Measurements from ENCODE around the gene MBD6.
"Not testable (repeated sequence)": the region's sequence is repeated elsewhere in the genome, so short reads cannot be mapped to it uniquely, and the experiment has no call there.

Gene MBD6

GRCh38 chr12:57490126-57490525 lies 32.5 kb upstream of the MBD6 start:
- no peak for FAIRE-seq

GRCh38 chr12:57491393-57492280 lies 31.0 kb upstream of the MBD6 start:
- peak; percentile 41 for FAIRE-seq

GRCh38 chr12:57495051-57495701 lies 27.4 kb upstream of the MBD6 start:
- not testable (repeated sequence) for FAIRE-seq

- no peak for FAIRE-seq
Observed at GRCh38 chr12:57496822-57497221, 25.8 kb upstream of the MBD6 start.

- no peak for FAIRE-seq
Observed at GRCh38 chr12:57497223-57498131, 25.1 kb upstream of the MBD6 start.

- no peak for FAIRE-seq
Observed at GRCh38 chr12:57498132-57498502, 24.5 kb upstream of the MBD6 start.

GRCh38 chr12:57498571-57498970 lies 24.1 kb upstream of the MBD6 start:
- FAIRE-seq: no peak

GRCh38 chr12:57500213-57500612 lies 22.4 kb upstream of the MBD6 start:
- no peak for FAIRE-seq

GRCh38 chr12:57502311-57502969 lies 20.2 kb upstream of the MBD6 start:
- FAIRE-seq: not testable (repeated sequence)

- not testable (repeated sequence) for FAIRE-seq
Observed at GRCh38 chr12:57506541-57506940, 16.1 kb upstream of the MBD6 start.

GRCh38 chr12:57507796-57508195 lies 14.8 kb upstream of the MBD6 start:
- not testable (repeated sequence) for FAIRE-seq

GRCh38 chr12:57511161-57511560 lies 11.5 kb upstream of the MBD6 start:
- no peak for FAIRE-seq

- FAIRE-seq: no peak
Observed at GRCh38 chr12:57511588-57512325, 10.9 kb upstream of the MBD6 start.

- FAIRE-seq: no peak
Observed at GRCh38 chr12:57512665-57513064, 10.0 kb upstream of the MBD6 start.

GRCh38 chr12:57513266-57513665 lies 9.4 kb upstream of the MBD6 start:
- no peak for FAIRE-seq

GRCh38 chr12:57513677-57514076 lies 8.9 kb upstream of the MBD6 start:
- FAIRE-seq: not testable (repeated sequence)

- FAIRE-seq: not testable (repeated sequence)
Observed at GRCh38 chr12:57514246-57514645, 8.4 kb upstream of the MBD6 start.

GRCh38 chr12:57514720-57515407 lies 7.8 kb upstream of the MBD6 start:
- FAIRE-seq: no peak

- FAIRE-seq: no peak
Observed at GRCh38 chr12:57515408-57515933, 7.2 kb upstream of the MBD6 start.

GRCh38 chr12:57515934-57516541 lies 6.6 kb upstream of the MBD6 start:
- no peak for FAIRE-seq

All from G401.6 (cell line).